ENCODE measurements around the gene VSIG2. TPM values are rescaled to one million over a fixed set of nuclear protein-coding genes. Genes with fewer than 3 reads are reported as not detected.
"Not testable (repeated sequence)": the region's sequence is repeated elsewhere in the genome, so short reads cannot be mapped to it uniquely, and the experiment has no call there.

The VSIG2 gene
- total and polyA plus RNA-seq, 2 experiments from 2014 or later, result not detected

DNA sequence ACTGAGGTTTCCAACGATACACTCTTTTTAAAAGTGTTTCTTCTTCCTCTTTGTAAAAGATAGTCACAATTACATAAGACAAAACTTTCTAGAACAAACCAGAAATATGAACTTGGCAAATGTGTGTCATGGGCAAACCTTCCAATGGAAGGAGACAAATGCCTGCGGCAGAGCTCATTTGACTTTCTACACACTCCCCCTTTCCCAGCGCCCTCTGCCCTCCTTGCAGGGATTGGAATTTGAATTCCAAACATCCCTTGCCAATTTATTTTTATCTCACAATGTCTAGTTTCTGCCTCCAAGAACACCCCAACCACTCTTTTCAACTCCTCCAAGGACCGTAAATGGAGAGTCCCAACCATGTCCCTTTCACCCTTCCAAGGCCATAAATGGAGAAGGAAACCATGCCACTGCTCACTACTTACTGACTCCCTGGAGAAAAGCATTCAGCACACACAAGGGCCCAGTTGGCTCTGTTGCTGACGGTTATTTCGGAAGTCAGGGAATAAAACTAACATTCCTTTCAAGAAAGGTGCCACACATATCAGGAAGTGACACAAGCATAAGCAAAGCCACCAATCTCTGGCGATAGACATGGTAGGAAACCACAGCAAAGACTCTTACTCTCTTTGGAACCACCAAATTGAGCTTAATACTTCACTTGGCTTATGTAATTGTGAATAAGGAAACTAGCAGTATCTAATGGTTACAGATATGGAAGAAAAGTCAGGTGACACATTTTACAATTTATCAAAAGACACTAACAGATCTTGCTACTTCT, 25.0 kb upstream of the VSIG2 start (continued):
- TF ChIP-seq, protein P1, sequence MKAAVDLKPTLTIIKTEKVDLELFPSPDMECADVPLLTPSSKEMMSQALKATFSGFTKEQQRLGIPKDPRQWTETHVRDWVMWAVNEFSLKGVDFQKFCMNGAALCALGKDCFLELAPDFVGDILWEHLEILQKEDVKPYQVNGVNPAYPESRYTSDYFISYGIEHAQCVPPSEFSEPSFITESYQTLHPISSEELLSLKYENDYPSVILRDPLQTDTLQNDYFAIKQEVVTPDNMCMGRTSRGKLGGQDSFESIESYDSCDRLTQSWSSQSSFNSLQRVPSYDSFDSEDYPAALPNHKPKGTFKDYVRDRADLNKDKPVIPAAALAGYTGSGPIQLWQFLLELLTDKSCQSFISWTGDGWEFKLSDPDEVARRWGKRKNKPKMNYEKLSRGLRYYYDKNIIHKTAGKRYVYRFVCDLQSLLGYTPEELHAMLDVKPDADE (IDR thresholded peaks at IDR 0.05), result no peak
- TF ChIP-seq ZNF114 (CRISPR knock-in tag; IDR thresholded peaks at IDR 0.05) (no peak), NANOG (IDR thresholded peaks at IDR 0.05; ENCODE audit: borderline replicate concordance) (no peak), POLR2AphosphoS5 (IDR thresholded peaks at IDR 0.05; ENCODE audit: low read depth) (no peak), EZH2phosphoT487 (IDR thresholded peaks at IDR 0.05; ENCODE audit: unreplicated experiment) (no peak), EZH2 (IDR thresholded peaks at IDR 0.05; ENCODE audit: low read depth, unreplicated experiment) (no peak), JUNB (IDR thresholded peaks at IDR 0.05; ENCODE audit: unreplicated experiment) (no peak)
- TF ChIP-seq, protein P2, sequence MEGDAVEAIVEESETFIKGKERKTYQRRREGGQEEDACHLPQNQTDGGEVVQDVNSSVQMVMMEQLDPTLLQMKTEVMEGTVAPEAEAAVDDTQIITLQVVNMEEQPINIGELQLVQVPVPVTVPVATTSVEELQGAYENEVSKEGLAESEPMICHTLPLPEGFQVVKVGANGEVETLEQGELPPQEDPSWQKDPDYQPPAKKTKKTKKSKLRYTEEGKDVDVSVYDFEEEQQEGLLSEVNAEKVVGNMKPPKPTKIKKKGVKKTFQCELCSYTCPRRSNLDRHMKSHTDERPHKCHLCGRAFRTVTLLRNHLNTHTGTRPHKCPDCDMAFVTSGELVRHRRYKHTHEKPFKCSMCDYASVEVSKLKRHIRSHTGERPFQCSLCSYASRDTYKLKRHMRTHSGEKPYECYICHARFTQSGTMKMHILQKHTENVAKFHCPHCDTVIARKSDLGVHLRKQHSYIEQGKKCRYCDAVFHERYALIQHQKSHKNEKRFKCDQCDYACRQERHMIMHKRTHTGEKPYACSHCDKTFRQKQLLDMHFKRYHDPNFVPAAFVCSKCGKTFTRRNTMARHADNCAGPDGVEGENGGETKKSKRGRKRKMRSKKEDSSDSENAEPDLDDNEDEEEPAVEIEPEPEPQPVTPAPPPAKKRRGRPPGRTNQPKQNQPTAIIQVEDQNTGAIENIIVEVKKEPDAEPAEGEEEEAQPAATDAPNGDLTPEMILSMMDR (conservative IDR thresholded peaks at IDR 0.05; ENCODE audit: low read depth in 2 of 2), result no peak

DNA sequence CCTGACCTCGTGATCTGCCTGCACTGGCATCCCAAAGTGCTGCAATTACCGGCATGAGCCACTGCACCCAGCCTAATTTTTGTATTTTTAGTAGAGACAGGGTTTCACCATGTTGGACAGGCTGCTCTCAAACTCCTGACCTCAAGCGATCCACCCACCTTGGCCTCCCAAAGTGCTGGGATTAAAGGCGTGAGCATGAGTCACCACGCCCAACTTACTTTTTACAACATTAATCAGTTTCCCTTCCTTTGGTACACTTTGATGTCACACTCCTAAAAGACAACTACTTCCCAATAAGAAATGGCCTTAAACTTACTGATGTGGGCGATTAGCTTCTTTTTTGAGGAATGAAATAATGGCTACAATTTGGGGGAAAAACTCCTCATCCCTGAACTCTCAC, 18.9 kb upstream of the VSIG2 start:
- H3K27ac Mint-ChIP-seq, result not testable (repeated sequence)

DNA sequence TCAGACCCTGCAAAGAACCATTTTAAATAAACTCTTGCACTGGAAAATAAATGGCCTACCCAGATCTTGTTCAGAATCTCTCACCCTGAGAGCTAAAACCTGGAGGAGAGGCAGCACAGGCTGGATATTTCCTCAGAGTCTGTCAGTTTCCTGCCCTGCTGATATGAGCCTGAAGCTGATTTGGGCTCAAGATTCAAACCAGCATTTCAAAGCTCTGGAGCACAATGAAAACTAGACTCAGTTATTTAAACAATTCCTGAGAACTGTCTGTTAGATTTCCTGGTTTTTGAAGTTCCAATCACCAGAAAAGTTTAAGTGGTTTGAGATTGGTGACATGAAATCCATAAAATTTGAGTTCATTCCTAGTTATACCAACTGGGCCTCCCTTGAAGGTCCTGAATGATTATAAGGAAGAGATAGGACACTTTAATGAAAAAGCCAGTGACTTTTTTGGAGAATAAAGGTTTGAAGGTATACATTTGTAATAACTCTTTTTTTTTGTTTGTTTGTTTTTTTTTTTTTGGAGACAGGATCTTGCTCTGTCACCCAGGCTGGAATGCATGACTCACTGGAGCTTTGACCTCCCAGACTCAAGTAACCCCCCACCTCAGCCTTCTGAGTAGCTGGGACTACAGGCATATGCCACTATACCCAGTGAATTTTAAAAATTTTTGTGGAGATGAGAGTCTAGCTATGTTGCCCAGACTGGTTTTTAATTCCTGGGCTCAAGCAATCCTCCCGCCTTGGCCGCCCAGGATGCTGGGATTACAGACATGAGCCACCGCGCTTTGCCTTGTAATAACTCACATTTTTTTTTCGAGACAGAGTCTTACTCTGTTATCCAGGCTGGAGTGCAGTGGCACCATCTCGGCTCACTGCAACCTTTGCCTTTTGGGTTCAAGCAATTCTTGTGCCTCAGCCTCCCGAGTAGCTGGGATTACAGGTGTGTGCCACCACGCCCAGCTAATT, 18.0 kb upstream of the VSIG2 start:
- Mint-ChIP-seq H3K27me3 (ENCODE audit: insufficient read depth, low read depth, poor library complexity) (peaks cover 2% of the 10 kb centered on the region), H3K4me1 (no peaks in the 10 kb centered on the region), H3K36me3 (ENCODE audit: low read depth) (peaks cover 49% of the 10 kb centered on the region), H3K27ac (no peak overlapping the region), H3K4me3 (no peak overlapping the region), H3K9me3 (no peaks in the 10 kb centered on the region)
- H3K36me3 ChIP-seq (ENCODE audit: insufficient read depth), result peaks cover 5% of the 10 kb centered on the region; the same call in 1 of the 2 replicates
- H3K27me3 ChIP-seq (ENCODE audit: insufficient read depth), result no peaks in the 10 kb centered on the region
- peaks cover 22% of the 10 kb centered on the region for H4K20me1 ChIP-seq (replicated peaks; ENCODE audit: insufficient read depth)
- H3K27ac ChIP-seq (ENCODE audit: low read depth), result no peak overlapping the region
- no peaks in the 10 kb centered on the region for H3K4me1 ChIP-seq (ENCODE audit: insufficient read depth)
- no peaks in the 10 kb centered on the region for H3K9me2 ChIP-seq (ENCODE audit: insufficient read depth)
- no peak overlapping the region for H3K4me2 ChIP-seq
- no peak overlapping the region for H3K4me3 ChIP-seq
- H3K79me2 ChIP-seq (replicated peaks; ENCODE audit: insufficient read depth), result peaks cover 13% of the 10 kb centered on the region
- no peaks in the 10 kb centered on the region for H3F3A ChIP-seq (replicated peaks; ENCODE audit: low read depth)
- ATAC-seq, result no peak
- DNase-seq (ENCODE audit: low spot score), result no peak
- no peak overlapping the region for H2AFZ ChIP-seq
- TF ChIP-seq, protein P2 (conservative IDR thresholded peaks at IDR 0.05; ENCODE audit: low read depth in 2 of 2), result no peak
- TF ChIP-seq, protein P3, sequence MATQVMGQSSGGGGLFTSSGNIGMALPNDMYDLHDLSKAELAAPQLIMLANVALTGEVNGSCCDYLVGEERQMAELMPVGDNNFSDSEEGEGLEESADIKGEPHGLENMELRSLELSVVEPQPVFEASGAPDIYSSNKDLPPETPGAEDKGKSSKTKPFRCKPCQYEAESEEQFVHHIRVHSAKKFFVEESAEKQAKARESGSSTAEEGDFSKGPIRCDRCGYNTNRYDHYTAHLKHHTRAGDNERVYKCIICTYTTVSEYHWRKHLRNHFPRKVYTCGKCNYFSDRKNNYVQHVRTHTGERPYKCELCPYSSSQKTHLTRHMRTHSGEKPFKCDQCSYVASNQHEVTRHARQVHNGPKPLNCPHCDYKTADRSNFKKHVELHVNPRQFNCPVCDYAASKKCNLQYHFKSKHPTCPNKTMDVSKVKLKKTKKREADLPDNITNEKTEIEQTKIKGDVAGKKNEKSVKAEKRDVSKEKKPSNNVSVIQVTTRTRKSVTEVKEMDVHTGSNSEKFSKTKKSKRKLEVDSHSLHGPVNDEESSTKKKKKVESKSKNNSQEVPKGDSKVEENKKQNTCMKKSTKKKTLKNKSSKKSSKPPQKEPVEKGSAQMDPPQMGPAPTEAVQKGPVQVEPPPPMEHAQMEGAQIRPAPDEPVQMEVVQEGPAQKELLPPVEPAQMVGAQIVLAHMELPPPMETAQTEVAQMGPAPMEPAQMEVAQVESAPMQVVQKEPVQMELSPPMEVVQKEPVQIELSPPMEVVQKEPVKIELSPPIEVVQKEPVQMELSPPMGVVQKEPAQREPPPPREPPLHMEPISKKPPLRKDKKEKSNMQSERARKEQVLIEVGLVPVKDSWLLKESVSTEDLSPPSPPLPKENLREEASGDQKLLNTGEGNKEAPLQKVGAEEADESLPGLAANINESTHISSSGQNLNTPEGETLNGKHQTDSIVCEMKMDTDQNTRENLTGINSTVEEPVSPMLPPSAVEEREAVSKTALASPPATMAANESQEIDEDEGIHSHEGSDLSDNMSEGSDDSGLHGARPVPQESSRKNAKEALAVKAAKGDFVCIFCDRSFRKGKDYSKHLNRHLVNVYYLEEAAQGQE (IDR thresholded peaks at IDR 0.05; ENCODE audit: unreplicated experiment), result no peak
- no peak for TF ChIP-seq STAT1 (IDR thresholded peaks at IDR 0.05; ENCODE audit: unreplicated experiment)
- TF ChIP-seq ZNF331 (CRISPR knock-in tag; IDR thresholded peaks at IDR 0.05; ENCODE audit: low read depth), result no peak
- TF ChIP-seq NANOG (IDR thresholded peaks at IDR 0.05; ENCODE audit: borderline replicate concordance), result no peak
- no peak for TF ChIP-seq EZH2 (IDR thresholded peaks at IDR 0.05; ENCODE audit: low read depth, unreplicated experiment)
- TF ChIP-seq JUNB (IDR thresholded peaks at IDR 0.05; ENCODE audit: unreplicated experiment), result no peak

More for the DNA sequence above, 18.9 kb upstream of the VSIG2 start:
- H3K4me1 ChIP-seq (ENCODE audit: insufficient read depth); ATAC-seq; H3F3A ChIP-seq (replicated peaks; ENCODE audit: low read depth); H3K9me2 ChIP-seq (ENCODE audit: insufficient read depth); H3K36me3 ChIP-seq (ENCODE audit: insufficient read depth); H3K27ac ChIP-seq (ENCODE audit: low read depth); H3K4me2 ChIP-seq; H3K27me3 Mint-ChIP-seq (ENCODE audit: insufficient read depth, low read depth, poor library complexity); DNase-seq (ENCODE audit: low spot score); H3K4me3 Mint-ChIP-seq; H3K4me3 ChIP-seq; H3K4me1 Mint-ChIP-seq; H3K27me3 ChIP-seq (ENCODE audit: insufficient read depth); H2AFZ ChIP-seq; H3K9me3 Mint-ChIP-seq: not testable (repeated sequence)
- Histone ChIP-seq H3K79me2 (replicated peaks; ENCODE audit: insufficient read depth) (peaks cover 20% of the 10 kb centered on the region), H4K20me1 (replicated peaks; ENCODE audit: insufficient read depth) (peaks cover 25% of the 10 kb centered on the region)
- H3K36me3 Mint-ChIP-seq (ENCODE audit: low read depth), result peaks cover 42% of the 10 kb centered on the region

Measured in GM23338 (cell line).